Measurements from ENCODE around the gene ZNF121. TPM values are rescaled to one million over a fixed set of nuclear protein-coding genes. Genes with fewer than 3 reads are reported as not detected.

The ZNF121 gene
- 1.7 TPM for polyA plus RNA-seq (2012; ENCODE audit: insufficient read length, low read depth)

DNA sequence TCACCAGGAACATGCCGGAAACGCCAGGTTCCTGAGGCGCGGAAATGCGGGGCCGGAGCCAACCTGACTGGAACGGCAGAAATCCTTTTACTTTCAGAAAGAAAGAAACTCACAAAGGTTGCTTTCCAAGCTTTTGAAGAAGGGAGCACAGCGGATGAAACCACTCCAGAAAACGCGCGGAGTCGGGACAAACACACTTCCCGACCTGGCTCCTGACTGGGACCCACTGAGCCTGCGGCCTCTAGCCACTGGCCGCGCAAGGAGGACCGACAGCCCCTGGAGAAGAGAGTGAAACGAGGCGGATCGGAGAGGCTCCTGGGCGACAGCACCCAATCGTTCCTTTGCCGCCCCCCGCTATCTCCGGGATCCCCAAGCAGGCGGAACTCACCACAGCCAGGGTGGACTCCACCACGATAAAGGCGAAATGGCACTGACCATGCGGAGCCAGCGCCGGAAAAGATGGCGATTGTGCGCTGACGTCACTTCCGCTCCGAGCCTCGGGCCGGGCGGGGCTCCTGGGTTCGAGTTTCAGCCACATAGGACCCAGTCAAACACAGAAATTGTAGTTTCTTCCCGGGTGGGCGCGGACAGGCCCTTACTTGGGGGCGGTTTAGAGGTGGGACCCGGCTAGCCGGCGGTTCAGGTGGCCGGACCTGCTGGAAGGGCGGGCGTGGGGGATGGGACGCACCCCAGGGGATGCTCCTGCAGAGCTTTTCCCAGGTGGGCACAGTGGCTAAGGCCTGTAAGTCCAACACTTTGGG, at the start of gene ZNF121:
TSS of gene ZNF121 (minus strand) at position 432 of the 761 bp plus-strand sequence. CDS start 16,407 bp downstream, outside the sequence.
- TF ChIP-seq, protein P1, sequence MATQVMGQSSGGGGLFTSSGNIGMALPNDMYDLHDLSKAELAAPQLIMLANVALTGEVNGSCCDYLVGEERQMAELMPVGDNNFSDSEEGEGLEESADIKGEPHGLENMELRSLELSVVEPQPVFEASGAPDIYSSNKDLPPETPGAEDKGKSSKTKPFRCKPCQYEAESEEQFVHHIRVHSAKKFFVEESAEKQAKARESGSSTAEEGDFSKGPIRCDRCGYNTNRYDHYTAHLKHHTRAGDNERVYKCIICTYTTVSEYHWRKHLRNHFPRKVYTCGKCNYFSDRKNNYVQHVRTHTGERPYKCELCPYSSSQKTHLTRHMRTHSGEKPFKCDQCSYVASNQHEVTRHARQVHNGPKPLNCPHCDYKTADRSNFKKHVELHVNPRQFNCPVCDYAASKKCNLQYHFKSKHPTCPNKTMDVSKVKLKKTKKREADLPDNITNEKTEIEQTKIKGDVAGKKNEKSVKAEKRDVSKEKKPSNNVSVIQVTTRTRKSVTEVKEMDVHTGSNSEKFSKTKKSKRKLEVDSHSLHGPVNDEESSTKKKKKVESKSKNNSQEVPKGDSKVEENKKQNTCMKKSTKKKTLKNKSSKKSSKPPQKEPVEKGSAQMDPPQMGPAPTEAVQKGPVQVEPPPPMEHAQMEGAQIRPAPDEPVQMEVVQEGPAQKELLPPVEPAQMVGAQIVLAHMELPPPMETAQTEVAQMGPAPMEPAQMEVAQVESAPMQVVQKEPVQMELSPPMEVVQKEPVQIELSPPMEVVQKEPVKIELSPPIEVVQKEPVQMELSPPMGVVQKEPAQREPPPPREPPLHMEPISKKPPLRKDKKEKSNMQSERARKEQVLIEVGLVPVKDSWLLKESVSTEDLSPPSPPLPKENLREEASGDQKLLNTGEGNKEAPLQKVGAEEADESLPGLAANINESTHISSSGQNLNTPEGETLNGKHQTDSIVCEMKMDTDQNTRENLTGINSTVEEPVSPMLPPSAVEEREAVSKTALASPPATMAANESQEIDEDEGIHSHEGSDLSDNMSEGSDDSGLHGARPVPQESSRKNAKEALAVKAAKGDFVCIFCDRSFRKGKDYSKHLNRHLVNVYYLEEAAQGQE (IDR thresholded peaks at IDR 0.05; ENCODE audit: insufficient read depth in 1 of 2, low read depth in 2 of 2, low read length in 2 of 2): peak in 1 of 2 experiments; percentile 57; a peak in 2 of 4 replicates
- no peak for TF ChIP-seq FOXP2 (optimal IDR thresholded peaks at IDR 0.05; ENCODE audit: borderline replicate concordance, extremely low read depth, extremely low read length, insufficient read depth)
- TF ChIP-seq POLR2AphosphoS5 (IDR thresholded peaks at IDR 0.05; ENCODE audit: low read depth, low read length): peak; percentile 85
- 0 out of 2 replicates have a peak, but pooled peaks have one; percentile 55 for TF ChIP-seq SIN3A (IDR thresholded peaks at IDR 0.05; ENCODE audit: borderline replicate concordance, insufficient read depth, low read length)
- TF ChIP-seq TAF1 (IDR thresholded peaks at IDR 0.05; ENCODE audit: borderline replicate concordance, insufficient read depth, low read length): peak; percentile 84

DNA sequence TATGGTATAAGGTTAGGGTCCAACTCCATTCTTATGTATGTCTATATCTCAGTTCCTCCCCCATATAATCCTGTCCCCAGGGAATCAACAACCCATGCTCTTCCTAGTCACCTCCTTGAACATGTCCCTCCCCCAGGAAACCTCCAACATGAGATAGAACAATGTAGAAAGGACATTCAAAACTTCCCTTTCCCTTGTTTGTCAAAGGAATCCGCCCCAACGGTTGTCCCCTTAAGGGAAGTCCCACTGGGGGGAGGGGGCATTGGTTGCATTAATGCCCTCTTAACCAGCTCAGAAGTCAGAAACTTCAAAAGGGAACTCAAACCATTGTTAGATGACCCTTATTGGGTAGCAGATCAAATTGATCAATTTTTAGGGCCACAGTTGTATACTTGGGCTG, 43.6 kb upstream of the ZNF121 start:
- no peak for TF ChIP-seq FOXP2 (optimal IDR thresholded peaks at IDR 0.05; ENCODE audit: borderline replicate concordance, extremely low read depth, extremely low read length, insufficient read depth)
- no peak for TF ChIP-seq SIN3A (IDR thresholded peaks at IDR 0.05; ENCODE audit: borderline replicate concordance, insufficient read depth, low read length)
- no peak for TF ChIP-seq POLR2AphosphoS5 (IDR thresholded peaks at IDR 0.05; ENCODE audit: low read depth, low read length)
- TF ChIP-seq, protein P1 (IDR thresholded peaks at IDR 0.05; ENCODE audit: insufficient read depth in 1 of 2, low read depth in 2 of 2, low read length in 2 of 2): no peak
- TF ChIP-seq TAF1 (IDR thresholded peaks at IDR 0.05; ENCODE audit: borderline replicate concordance, insufficient read depth, low read length): no peak

DNA sequence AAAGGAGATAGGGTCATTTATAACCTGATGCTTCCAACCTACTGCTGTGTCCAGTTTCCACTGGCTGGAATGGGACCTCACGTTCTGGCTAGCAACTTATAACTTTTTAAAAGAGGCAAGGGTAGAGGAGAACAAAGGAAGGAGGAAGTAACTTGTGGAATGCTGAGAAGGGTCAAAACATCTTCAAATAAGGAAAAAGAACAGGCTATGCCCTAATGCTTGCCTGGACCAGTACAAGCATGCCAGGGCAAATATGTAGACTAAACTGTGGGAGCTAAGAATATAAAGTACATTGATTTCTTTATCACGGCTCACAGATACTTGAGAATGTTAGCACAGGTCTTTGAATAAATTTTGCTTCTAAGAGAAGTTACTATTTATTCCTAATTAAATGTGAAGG, 38.2 kb upstream of the ZNF121 start:
- no peak for TF ChIP-seq SIN3A (IDR thresholded peaks at IDR 0.05; ENCODE audit: borderline replicate concordance, insufficient read depth, low read length)
- TF ChIP-seq POLR2AphosphoS5 (IDR thresholded peaks at IDR 0.05; ENCODE audit: low read depth, low read length): no peak
- TF ChIP-seq FOXP2 (optimal IDR thresholded peaks at IDR 0.05; ENCODE audit: borderline replicate concordance, extremely low read depth, extremely low read length, insufficient read depth): no peak
- TF ChIP-seq TAF1 (IDR thresholded peaks at IDR 0.05; ENCODE audit: borderline replicate concordance, insufficient read depth, low read length): no peak
- TF ChIP-seq, protein P1 (IDR thresholded peaks at IDR 0.05; ENCODE audit: insufficient read depth in 1 of 2, low read depth in 2 of 2, low read length in 2 of 2): no peak

DNA sequence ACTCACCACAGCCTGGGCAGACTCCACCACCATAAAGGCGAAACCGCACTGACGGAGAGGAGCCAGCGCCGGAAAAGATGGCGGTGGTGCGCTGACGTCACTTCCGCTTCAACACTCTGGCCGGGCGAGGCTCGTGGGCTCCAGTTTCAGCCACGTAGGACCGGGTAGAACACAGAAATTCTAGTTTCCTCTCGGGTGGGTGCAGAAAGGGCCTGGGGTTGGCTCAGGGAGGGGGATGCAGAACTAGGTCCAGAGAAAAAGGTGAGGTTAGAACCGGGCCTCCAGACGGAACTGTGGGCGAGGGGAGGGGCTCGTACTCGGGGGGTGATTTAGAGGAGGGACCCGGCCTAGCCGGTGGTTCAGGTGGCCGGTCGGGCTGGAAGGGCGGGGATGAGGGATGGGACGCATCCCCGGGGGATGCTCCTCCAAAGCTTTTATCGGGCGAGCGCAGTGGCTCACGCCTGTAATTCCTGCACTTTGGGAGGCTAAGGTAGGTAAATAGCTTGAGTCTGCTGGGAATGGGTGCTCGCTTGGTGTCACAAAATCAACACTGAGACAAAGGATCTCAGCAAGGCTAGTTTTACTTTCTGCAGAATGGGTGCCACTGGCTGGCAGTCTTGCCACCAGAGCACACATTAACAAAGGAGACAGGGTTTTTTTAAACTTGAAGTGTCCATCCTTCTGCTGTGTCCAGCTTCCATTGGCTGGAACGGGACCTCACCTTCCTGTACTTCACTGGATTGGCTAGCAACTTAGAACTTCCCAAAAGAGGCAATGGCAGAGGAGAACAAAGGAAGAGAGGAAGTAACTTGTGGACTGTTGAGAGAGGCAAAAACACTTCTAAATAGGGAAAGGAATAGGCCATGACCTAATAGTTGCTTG, 37.1 kb upstream of the ZNF121 start, which contains the start of gene ZNF561:
TSS of gene ZNF561 (minus strand) at position 77 of the 882 bp plus-strand sequence. CDS start 1,776 bp downstream, outside the sequence.
- TF ChIP-seq SIN3A (IDR thresholded peaks at IDR 0.05; ENCODE audit: borderline replicate concordance, insufficient read depth, low read length) (no peak), FOXP2 (optimal IDR thresholded peaks at IDR 0.05; ENCODE audit: borderline replicate concordance, extremely low read depth, extremely low read length, insufficient read depth) (no peak), POLR2AphosphoS5 (IDR thresholded peaks at IDR 0.05; ENCODE audit: low read depth, low read length) (peak; percentile 79), TAF1 (IDR thresholded peaks at IDR 0.05; ENCODE audit: borderline replicate concordance, insufficient read depth, low read length) (peak; percentile 80; the same call in 1 of the 2 replicates)
- TF ChIP-seq, protein P1 (IDR thresholded peaks at IDR 0.05; ENCODE audit: insufficient read depth in 1 of 2, low read depth in 2 of 2, low read length in 2 of 2): no peak

All from PFSK-1 (cell line).